GM12891 (cell line): Measurements from ENCODE around the gene PLCB1.

Source experiments
- PAX5 ChIP-seq: IDR thresholded peaks from 2 replicates; pipeline ENCODE4 v1.6.1; 2011; ENCODE audit warnings: low read length, moderate library complexity, mild to moderate bottlenecking; ENCODE audit not compliant: insufficient read depth, severe bottlenecking
- POLR2A ChIP-seq: IDR thresholded peaks from 2 replicates; pipeline ENCODE4 v1.6.1; 2011; ENCODE audit warnings: low read depth, low read length, control low read depth
- POLR2AphosphoS5 ChIP-seq: IDR thresholded peaks from 2 replicates; pipeline ENCODE4 v1.6.1; 2011; ENCODE audit warnings: low read depth, low read length, control low read depth
- POU2F2 ChIP-seq: IDR thresholded peaks from 2 replicates; pipeline ENCODE4 v1.6.1; 2011; ENCODE audit warnings: low read depth, mild to moderate bottlenecking, control low read depth, low read length, moderate library complexity
- SPI1 ChIP-seq: IDR thresholded peaks from 2 replicates; pipeline ENCODE4 v1.6.1; 2011; ENCODE audit warnings: low read depth, low read length, control low read depth
- TAF1 ChIP-seq: IDR thresholded peaks from 2 replicates; pipeline ENCODE4 v1.6.1; 2011; ENCODE audit warnings: low read depth, low read length, control low read depth

DNA sequence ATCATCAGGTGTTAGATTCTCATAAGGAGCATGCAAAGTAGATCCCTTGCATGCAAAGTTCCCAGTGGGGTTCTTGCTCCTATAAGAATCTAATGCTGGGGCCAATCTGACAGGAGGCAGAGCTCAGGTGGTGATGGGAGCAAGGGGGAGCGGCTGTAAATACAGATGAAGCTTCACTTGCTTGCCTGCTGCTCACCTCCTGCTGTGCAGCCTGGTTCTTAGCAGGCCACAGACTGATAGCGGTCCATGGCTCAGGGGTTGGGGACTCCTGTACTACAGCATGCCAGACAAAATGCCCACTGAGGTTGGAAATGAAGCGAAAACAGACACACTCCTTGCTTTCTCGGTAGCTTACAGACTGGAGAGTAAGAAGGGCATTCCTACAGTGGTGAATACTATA lies 386.8 kb downstream of the PLCB1 start:
- TF ChIP-seq POLR2A (no peak), SPI1 (no peak), POLR2AphosphoS5 (no peak), POU2F2 (no peak), TAF1 (no peak), PAX5 (no peak)
